ENCODE data around the gene EED.

EED gene

GRCh38 chr11:86240164-86240563 is 4.4 kb upstream of the EED start:
- no peaks in the 10 kb centered on the region for H3K36me3 ChIP-seq (ENCODE audit: control insufficient read depth, insufficient read depth, low read length)
- no peak for DNase-seq (ENCODE audit: extremely low read depth, insufficient read length)
- no peak for TF ChIP-seq CTCF (IDR thresholded peaks at IDR 0.05; ENCODE audit: insufficient read depth, low read length, poor library complexity, severe bottlenecking)
- no peak overlapping the region for H3K4me3 ChIP-seq (replicated peaks; ENCODE audit: low read depth, low read length)
- H3K27me3 ChIP-seq (replicated peaks; ENCODE audit: control insufficient read depth, insufficient read depth, low read length) = no peaks in the 10 kb centered on the region

GRCh38 chr11:86241956-86242535 is 2.5 kb upstream of the EED start:
- H3K36me3 ChIP-seq (ENCODE audit: control insufficient read depth, insufficient read depth, low read length) = no peaks in the 10 kb centered on the region
- TF ChIP-seq CTCF (IDR thresholded peaks at IDR 0.05; ENCODE audit: insufficient read depth, low read length, poor library complexity, severe bottlenecking) = no peak
- no peaks in the 10 kb centered on the region for H3K27me3 ChIP-seq (replicated peaks; ENCODE audit: control insufficient read depth, insufficient read depth, low read length)
- no peak overlapping the region for H3K4me3 ChIP-seq (replicated peaks; ENCODE audit: low read depth, low read length)
- DNase-seq (ENCODE audit: extremely low read depth, insufficient read length) = no peak

- no peak for DNase-seq (ENCODE audit: extremely low read depth, insufficient read length)
- no peak for TF ChIP-seq CTCF (IDR thresholded peaks at IDR 0.05; ENCODE audit: insufficient read depth, low read length, poor library complexity, severe bottlenecking)
- Histone ChIP-seq H3K27me3 (replicated peaks; ENCODE audit: control insufficient read depth, insufficient read depth, low read length) (no peaks in the 10 kb centered on the region), H3K36me3 (ENCODE audit: control insufficient read depth, insufficient read depth, low read length) (no peaks in the 10 kb centered on the region), H3K4me3 (replicated peaks; ENCODE audit: low read depth, low read length) (no peak overlapping the region; the same call in 1 of the 2 replicates)
Measured at GRCh38 chr11:86243396-86243795, 1.2 kb upstream of the EED start.

GRCh38 chr11:86244063-86244521 is 461 bp upstream of the EED start:
- H3K27me3 ChIP-seq (replicated peaks; ENCODE audit: control insufficient read depth, insufficient read depth, low read length) = no peaks in the 10 kb centered on the region
- DNase-seq (ENCODE audit: extremely low read depth, insufficient read length) = peak; percentile 89
- TF ChIP-seq CTCF (IDR thresholded peaks at IDR 0.05; ENCODE audit: insufficient read depth, low read length, poor library complexity, severe bottlenecking) = no peak
- peak overlapping the region; percentile 100 for H3K4me3 ChIP-seq (replicated peaks; ENCODE audit: low read depth, low read length)
- H3K36me3 ChIP-seq (ENCODE audit: control insufficient read depth, insufficient read depth, low read length) = no peaks in the 10 kb centered on the region

GRCh38 chr11:86245369-86246292 is 1.1 kb downstream of the EED start:
- H3K27me3 ChIP-seq (replicated peaks; ENCODE audit: control insufficient read depth, insufficient read depth, low read length) = no peaks in the 10 kb centered on the region
- peak; percentile 44 for DNase-seq (ENCODE audit: extremely low read depth, insufficient read length)
- no peaks in the 10 kb centered on the region for H3K36me3 ChIP-seq (ENCODE audit: control insufficient read depth, insufficient read depth, low read length)
- H3K4me3 ChIP-seq (replicated peaks; ENCODE audit: low read depth, low read length) = peak overlapping the region; percentile 100
- TF ChIP-seq CTCF (IDR thresholded peaks at IDR 0.05; ENCODE audit: insufficient read depth, low read length, poor library complexity, severe bottlenecking) = no peak

Measured in GM06990 (cell line).